OCI-LY7 (cell line): Measurements from ENCODE around the gene RNF166. TPM values are rescaled to one million over a fixed set of nuclear protein-coding genes. Genes with fewer than 3 reads are reported as not detected.

Experiments used
- BruUV-seq: library from RNA; stranded (reverse); fragments of 400-500 nt; replicated peaks from 2 replicates; lab custom pipeline; 2021; lab: Mats Ljungman, UMichigan
- CTCF ChIA-PET: fragments of 300-600 bp; sonication (Branson Sonifier 250); formaldehyde crosslinking; loops from one replicate; lab custom pipeline; 2022; ENCODE audit warnings: antibody characterized with exemption; ENCODE audit not compliant: unreplicated experiment; lab: Charles Lee
- POLR2A ChIA-PET: fragments of 300-600 bp; sonication (Branson Sonifier 250); formaldehyde crosslinking; loops from one replicate; lab custom pipeline; 2022; ENCODE audit warnings: antibody characterized with exemption; lab: Charles Lee
- DNase-seq: peaks from one replicate; pipeline ENCODE4 v3.0.0-alpha.2; 2015; ENCODE audit warnings: low spot score
- H2AFZ ChIP-seq: fragments of 200-600 bp; sonication (generic), shearing (Covaris generic); 2 replicates; pipeline ENCODE4 v1.6.1; 2014; ENCODE audit warnings: mild to moderate bottlenecking, antibody characterized with exemption, low read length, moderate library complexity
- H3K27ac ChIP-seq: fragments of 200-600 bp; sonication (generic); 2 replicates; pipeline ENCODE4 v1.5.1; 2014; ENCODE audit warnings: mixed run types, low read depth, mild to moderate bottlenecking, moderate library complexity, low read length, inconsistent platforms; ENCODE audit not compliant: poor library complexity, severe bottlenecking
- H3K36me3 ChIP-seq: fragments of 200-600 bp; sonication (generic); 2 replicates; pipeline ENCODE4 v1.6.1; 2014; ENCODE audit warnings: mild to moderate bottlenecking, antibody characterized with exemption, low read length, moderate library complexity, mixed read lengths; ENCODE audit not compliant: insufficient read depth
- H3K4me1 ChIP-seq: fragments of 200-600 bp; sonication (generic); 2 replicates; pipeline ENCODE4 v1.5.1; 2014; ENCODE audit warnings: mild to moderate bottlenecking, low read length; ENCODE audit not compliant: insufficient read depth, poor library complexity, severe bottlenecking
- H3K4me2 ChIP-seq: fragments of 200-600 bp; sonication (generic); 2 replicates; pipeline ENCODE4 v1.6.1; 2014; ENCODE audit warnings: mild to moderate bottlenecking, low read length
- H3K4me3 ChIP-seq: fragments of 200-600 bp; sonication (generic); 2 replicates; pipeline ENCODE4 v1.5.1; 2014; ENCODE audit warnings: mild to moderate bottlenecking, low read depth, low read length; ENCODE audit not compliant: poor library complexity, severe bottlenecking
- H3K79me2 ChIP-seq: fragments of 200-600 bp; sonication (generic); 2 replicates; pipeline ENCODE4 v1.6.1; 2016; ENCODE audit warnings: low read depth, mild to moderate bottlenecking, low read length, moderate library complexity, mixed read lengths; ENCODE audit not compliant: insufficient read depth
- H3K9me2 ChIP-seq: fragments of 200-600 bp; sonication (generic); 2 replicates; pipeline ENCODE4 v1.6.1; 2016; ENCODE audit warnings: mild to moderate bottlenecking, low read length, mixed read lengths; ENCODE audit not compliant: insufficient read depth
- H3K9me3 ChIP-seq: fragments of 200-600 bp; sonication (generic); 2 replicates; pipeline ENCODE4 v1.6.1; 2014; ENCODE audit warnings: mild to moderate bottlenecking, mixed run types, low read length, mixed read lengths
- H4K20me1 ChIP-seq: fragments of 200-600 bp; sonication (generic); 2 replicates; pipeline ENCODE4 v1.6.1; 2014; ENCODE audit warnings: mild to moderate bottlenecking, antibody characterized with exemption, low read length, moderate library complexity, mixed read lengths; ENCODE audit not compliant: insufficient read depth
- EZH2phosphoT487 ChIP-seq: fragments of 200-600 bp; sonication (generic); IDR thresholded peaks from 2 replicates; pipeline ENCODE4 v1.6.1; 2018; ENCODE audit warnings: low read depth, borderline replicate concordance, mild to moderate bottlenecking, mixed run types, antibody characterized with exemption, low read length, moderate library complexity, mixed read lengths
- intact Hi-C: fragments of 100-400 bp; cut with micrococcal nuclease; formaldehyde crosslinking; loops from one replicate; pipeline ENCODE4 v1.10.0; 2022; ENCODE audit not compliant: unreplicated experiment
- microRNA-seq: library from miRNA; unstranded; fragments of <30 nt; microRNA quantifications from one replicate; pipeline ENCODE4 v1.2.0, GENCODE V29; 2022; ENCODE audit warnings: borderline replicate concordance
- total RNA-seq, 2 experiments: library from RNA; depleted of rRNA in 1 of 2; stranded (reverse); fragments of >200 nt in 1 of 2; shearing (Covaris generic) in 1 of 2; gene quantifications; 2 replicates each; pipeline ENCODE4 v1.2.3, GENCODE V29; 2014 to 2022
- TF ChIP-seq, protein P1 (sequence below): fragments of 200-600 bp; sonication (generic); conservative IDR thresholded peaks from 2 replicates; pipeline ENCODE4 v1.5.1; 2014; ENCODE audit warnings: mild to moderate bottlenecking, antibody characterized with exemption, low read length, moderate library complexity, mixed read lengths

The RNF166 gene
- total RNA-seq, 2 experiments from 2014 or later, result 52.4 to 56.2 TPM

DNA sequence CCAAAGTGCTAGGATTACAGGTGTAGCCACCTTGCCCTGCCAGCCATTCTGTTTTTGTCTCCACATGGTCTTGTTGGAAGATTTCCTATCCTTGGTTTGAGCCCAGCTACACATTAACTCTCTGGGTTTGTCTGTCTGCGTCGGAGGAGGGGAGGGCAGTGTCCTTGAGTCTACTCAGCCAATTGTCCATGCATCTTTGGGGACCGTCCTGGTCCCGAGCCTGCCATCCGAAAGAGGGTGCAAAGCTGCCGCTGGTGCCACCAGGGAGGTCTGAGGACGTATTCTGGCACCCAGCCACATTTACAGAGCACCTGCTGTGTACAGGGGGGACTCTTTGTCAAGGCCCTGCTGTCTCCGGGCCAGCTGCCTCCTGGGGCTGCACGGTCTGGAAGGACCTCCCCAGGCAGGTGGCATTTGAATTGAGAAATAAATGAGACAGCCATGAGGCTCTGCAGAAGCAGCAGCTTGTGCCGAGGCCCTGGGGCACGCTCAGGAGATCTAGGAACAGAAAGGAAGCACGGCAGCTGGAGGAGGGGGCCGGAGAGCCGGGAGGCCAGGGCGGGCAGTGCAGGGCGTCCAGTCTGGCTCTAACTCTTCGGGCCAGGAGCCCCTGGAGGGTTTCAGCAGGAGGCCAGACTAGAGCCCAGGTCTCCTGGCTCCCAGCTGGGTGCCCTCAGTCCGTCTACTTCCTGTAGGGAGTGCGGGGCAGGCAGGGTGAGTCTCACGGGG, 56.8 kb downstream of the RNF166 start:
- DNase-seq, result peak; percentile 41
- Histone ChIP-seq H2AFZ (no peak overlapping the region), H3K36me3 (peaks cover 59% of the 10 kb centered on the region), H3K4me2 (peak overlapping the region; percentile 100), H4K20me1 (peaks cover 17% of the 10 kb centered on the region), H3K79me2 (peaks cover 31% of the 10 kb centered on the region), H3K4me3 (peak overlapping the region; percentile 90), H3K27ac (peak overlapping the region; percentile 94), H3K9me3 (no peaks in the 10 kb centered on the region), H3K4me1 (peaks cover 36% of the 10 kb centered on the region), H3K9me2 (no peaks in the 10 kb centered on the region)
- no TSS peak for BruUV-seq
- intact Hi-C loops, result no loop called here
- no peak for TF ChIP-seq EZH2phosphoT487
- TF ChIP-seq, protein P1, sequence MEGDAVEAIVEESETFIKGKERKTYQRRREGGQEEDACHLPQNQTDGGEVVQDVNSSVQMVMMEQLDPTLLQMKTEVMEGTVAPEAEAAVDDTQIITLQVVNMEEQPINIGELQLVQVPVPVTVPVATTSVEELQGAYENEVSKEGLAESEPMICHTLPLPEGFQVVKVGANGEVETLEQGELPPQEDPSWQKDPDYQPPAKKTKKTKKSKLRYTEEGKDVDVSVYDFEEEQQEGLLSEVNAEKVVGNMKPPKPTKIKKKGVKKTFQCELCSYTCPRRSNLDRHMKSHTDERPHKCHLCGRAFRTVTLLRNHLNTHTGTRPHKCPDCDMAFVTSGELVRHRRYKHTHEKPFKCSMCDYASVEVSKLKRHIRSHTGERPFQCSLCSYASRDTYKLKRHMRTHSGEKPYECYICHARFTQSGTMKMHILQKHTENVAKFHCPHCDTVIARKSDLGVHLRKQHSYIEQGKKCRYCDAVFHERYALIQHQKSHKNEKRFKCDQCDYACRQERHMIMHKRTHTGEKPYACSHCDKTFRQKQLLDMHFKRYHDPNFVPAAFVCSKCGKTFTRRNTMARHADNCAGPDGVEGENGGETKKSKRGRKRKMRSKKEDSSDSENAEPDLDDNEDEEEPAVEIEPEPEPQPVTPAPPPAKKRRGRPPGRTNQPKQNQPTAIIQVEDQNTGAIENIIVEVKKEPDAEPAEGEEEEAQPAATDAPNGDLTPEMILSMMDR, result no peak
- ChIA-PET POLR2A (interaction anchor here (0.7 kb wide), 1 partner anchor 469 kb away, joined by 7 read pairs; no protein-coding TSS in a partner anchor), CTCF (no interaction called here)

DNA sequence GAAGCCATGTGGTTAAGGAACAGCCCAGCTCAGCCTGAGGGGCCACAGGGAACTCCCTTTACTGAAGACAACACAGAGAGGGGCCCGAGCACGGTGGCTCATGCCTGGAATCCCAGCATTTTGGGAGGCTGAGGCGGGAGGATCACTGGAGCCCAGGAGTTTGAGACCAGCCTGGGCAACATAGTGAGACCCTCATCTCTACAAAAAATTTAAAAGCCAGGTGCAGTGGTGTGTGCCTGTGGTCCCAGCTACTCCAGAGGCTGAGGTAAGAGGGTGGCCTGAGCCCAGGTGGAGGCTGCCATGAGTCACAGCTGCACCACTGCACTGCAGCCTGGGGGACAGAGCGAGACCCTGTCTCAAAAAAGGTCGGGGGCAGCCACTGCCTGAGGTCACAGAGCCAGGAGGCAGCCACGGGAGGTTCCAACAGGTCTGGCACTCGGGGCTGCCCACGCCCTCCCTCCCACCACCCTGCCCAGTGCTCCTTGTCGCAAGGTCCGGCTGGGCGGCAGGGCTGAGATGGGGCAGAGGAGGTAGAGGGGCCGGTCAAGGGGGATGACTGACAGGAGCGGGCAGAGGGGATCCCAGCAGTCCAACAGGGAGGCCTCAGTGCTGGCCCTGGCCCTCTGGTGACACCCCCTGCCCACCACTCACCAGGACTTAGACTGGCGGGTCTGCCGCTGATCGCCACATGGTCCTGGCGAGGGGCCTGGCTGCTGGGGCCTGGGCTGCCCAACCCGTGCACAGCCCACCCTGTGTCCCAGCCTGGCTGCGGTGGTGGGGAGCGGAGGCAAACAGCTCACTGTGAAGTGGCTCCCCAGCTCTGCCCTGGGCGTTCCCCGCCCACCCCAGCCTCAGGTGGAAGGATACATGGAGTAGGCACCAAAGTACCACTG, 58.8 kb downstream of the RNF166 start:
- ChIA-PET POLR2A (no interaction called here), CTCF (no interaction called here)
- Histone ChIP-seq H3K4me1 (peaks cover 31% of the 10 kb centered on the region), H3K79me2 (peaks cover 31% of the 10 kb centered on the region), H2AFZ (no peak overlapping the region), H3K4me2 (no peak overlapping the region), H3K36me3 (peaks cover 72% of the 10 kb centered on the region), H3K4me3 (no peak overlapping the region), H4K20me1 (peaks cover 17% of the 10 kb centered on the region), H3K27ac (no peak overlapping the region), H3K9me2 (no peaks in the 10 kb centered on the region), H3K9me3 (no peaks in the 10 kb centered on the region)
- intact Hi-C loops, result no loop called here
- TF ChIP-seq EZH2phosphoT487, result no peak
- TF ChIP-seq, protein P1, result no peak
- no peak for DNase-seq
- no TSS peak for BruUV-seq

Small RNA genes within 50 kb of the gene (microRNA-seq; reads per million reads assigned to microRNA genes)
- 5.3 reads per million for gene MIR4722

Other genes starting within 250 kb of the RNF166 start
- 22.2 and 26.6 TPM in 2 replicates for gene ZC3H18, start 136.0 kb downstream of the RNF166 start, total RNA-seq (2014; rRNA removed; shearing (Covaris generic))
- 72.1 and 79.0 TPM in 2 replicates for gene ZC3H18, start 136.0 kb downstream of the RNF166 start, total RNA-seq (2022)
- not detected in 2 replicates for gene IL17C, start 67.8 kb downstream of the RNF166 start, total RNA-seq (2014; rRNA removed; shearing (Covaris generic))
- gene IL17C, start 67.8 kb downstream of the RNF166 start, total RNA-seq (2022), result 0.50 and 0.86 TPM in 2 replicates
- gene CYBA, start 55.4 kb downstream of the RNF166 start, total RNA-seq (2014; rRNA removed; shearing (Covaris generic)), result 601 and 647 TPM in 2 replicates
- gene CYBA, start 55.4 kb downstream of the RNF166 start, total RNA-seq (2022), result 315 and 359 TPM in 2 replicates
- gene MVD, start 43.3 kb downstream of the RNF166 start, total RNA-seq (2014; rRNA removed; shearing (Covaris generic)), result 65.6 and 74.4 TPM in 2 replicates
- 136 and 158 TPM in 2 replicates for gene MVD, start 43.3 kb downstream of the RNF166 start, total RNA-seq (2022)
- 2.4 and 3.1 TPM in 2 replicates for gene SNAI3, start 19.9 kb downstream of the RNF166 start, total RNA-seq (2014; rRNA removed; shearing (Covaris generic))
- gene SNAI3, start 19.9 kb downstream of the RNF166 start, total RNA-seq (2022), result 1.6 and 3.3 TPM in 2 replicates
- 18.5 and 21.9 TPM in 2 replicates for gene CTU2, start 95 bp upstream of the RNF166 start, total RNA-seq (2014; rRNA removed; shearing (Covaris generic))
- 23.3 and 24.4 TPM in 2 replicates for gene CTU2, start 95 bp upstream of the RNF166 start, total RNA-seq (2022)
- 123 and 144 TPM in 2 replicates for gene PIEZO1, start 78.8 kb upstream of the RNF166 start, total RNA-seq (2014; rRNA removed; shearing (Covaris generic))
- 154 and 157 TPM in 2 replicates for gene PIEZO1, start 78.8 kb upstream of the RNF166 start, total RNA-seq (2022)
- 82.7 and 90.2 TPM in 2 replicates for gene CDT1, start 97.4 kb upstream of the RNF166 start, total RNA-seq (2014; rRNA removed; shearing (Covaris generic))
- gene CDT1, start 97.4 kb upstream of the RNF166 start, total RNA-seq (2022), result 108 and 150 TPM in 2 replicates
- gene APRT, start 105.5 kb upstream of the RNF166 start, total RNA-seq (2014; rRNA removed; shearing (Covaris generic)), result 168 and 216 TPM in 2 replicates
- gene APRT, start 105.5 kb upstream of the RNF166 start, total RNA-seq (2022), result 118 and 151 TPM in 2 replicates
- 17.2 and 18.5 TPM in 2 replicates for gene GALNS, start 150.5 kb upstream of the RNF166 start, total RNA-seq (2014; rRNA removed; shearing (Covaris generic))
- 44.7 and 49.0 TPM in 2 replicates for gene GALNS, start 150.5 kb upstream of the RNF166 start, total RNA-seq (2022)
- gene TRAPPC2L, start 150.7 kb upstream of the RNF166 start, total RNA-seq (2014; rRNA removed; shearing (Covaris generic)), result 27.3 and 27.6 TPM in 2 replicates
- gene TRAPPC2L, start 150.7 kb upstream of the RNF166 start, total RNA-seq (2022), result 34.2 and 44.9 TPM in 2 replicates
- not detected in 2 replicates for gene PABPN1L, start 160.3 kb upstream of the RNF166 start, total RNA-seq (2014; rRNA removed; shearing (Covaris generic))
- 0.38 TPM in 1 of 2 replicates, not detected in the other for gene PABPN1L, start 160.3 kb upstream of the RNF166 start, total RNA-seq (2022)